Loucy (cell line): Measurements from ENCODE around the gene CYP2A6.

ENCODE experiments used
- EZH2phosphoT487 ChIP-seq: fragments of 200-600 bp; IDR thresholded peaks from 2 replicates; pipeline ENCODE4 v1.6.1; 2018; ENCODE audit warnings: antibody characterized with exemption, mild to moderate bottlenecking, moderate library complexity, borderline replicate concordance
- TF ChIP-seq, protein P1 (sequence below): fragments of 200-600 bp; sonication (generic); conservative IDR thresholded peaks from 2 replicates; pipeline ENCODE4 v1.5.1; 2014; ENCODE audit warnings: mild to moderate bottlenecking, antibody characterized with exemption, low read length

DNA sequence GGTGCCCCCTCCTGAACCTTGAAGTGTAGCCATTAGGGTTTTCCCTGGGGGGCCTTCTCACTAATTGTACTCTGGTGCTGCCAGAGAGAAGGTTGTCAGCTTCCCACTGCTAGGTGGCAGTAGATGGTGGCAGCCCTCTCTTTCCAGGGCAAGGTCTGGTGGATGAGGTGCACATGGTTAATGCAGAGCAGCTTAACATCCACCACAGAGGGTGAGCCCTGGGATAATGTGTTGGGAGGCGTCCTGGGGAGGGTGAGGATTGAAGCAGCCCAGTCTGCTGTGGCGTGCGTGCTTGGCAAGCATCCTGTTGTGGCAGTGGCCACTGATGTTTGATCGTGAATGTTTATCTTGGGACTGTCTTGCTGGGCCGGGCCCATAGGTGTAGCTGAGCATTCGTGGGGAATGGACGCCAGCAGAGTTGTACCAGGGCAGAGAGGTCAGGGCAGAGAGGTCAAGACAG, 45.4 kb downstream of the CYP2A6 start:
- TF ChIP-seq, protein P1, sequence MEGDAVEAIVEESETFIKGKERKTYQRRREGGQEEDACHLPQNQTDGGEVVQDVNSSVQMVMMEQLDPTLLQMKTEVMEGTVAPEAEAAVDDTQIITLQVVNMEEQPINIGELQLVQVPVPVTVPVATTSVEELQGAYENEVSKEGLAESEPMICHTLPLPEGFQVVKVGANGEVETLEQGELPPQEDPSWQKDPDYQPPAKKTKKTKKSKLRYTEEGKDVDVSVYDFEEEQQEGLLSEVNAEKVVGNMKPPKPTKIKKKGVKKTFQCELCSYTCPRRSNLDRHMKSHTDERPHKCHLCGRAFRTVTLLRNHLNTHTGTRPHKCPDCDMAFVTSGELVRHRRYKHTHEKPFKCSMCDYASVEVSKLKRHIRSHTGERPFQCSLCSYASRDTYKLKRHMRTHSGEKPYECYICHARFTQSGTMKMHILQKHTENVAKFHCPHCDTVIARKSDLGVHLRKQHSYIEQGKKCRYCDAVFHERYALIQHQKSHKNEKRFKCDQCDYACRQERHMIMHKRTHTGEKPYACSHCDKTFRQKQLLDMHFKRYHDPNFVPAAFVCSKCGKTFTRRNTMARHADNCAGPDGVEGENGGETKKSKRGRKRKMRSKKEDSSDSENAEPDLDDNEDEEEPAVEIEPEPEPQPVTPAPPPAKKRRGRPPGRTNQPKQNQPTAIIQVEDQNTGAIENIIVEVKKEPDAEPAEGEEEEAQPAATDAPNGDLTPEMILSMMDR = peak; percentile 43
- no peak for TF ChIP-seq EZH2phosphoT487
